HepG2 (cell line): ENCODE results near the gene TTC23L. TPM values are rescaled to one million over a fixed set of nuclear protein-coding genes. Genes with fewer than 3 reads are reported as not detected.

Experiments used
- ATAC-seq: fragments of 200-7000 bp; cut with Tn5 transposase; 3 replicates; pipeline ENCODE4 v1.9.1; 2020; ENCODE audit warnings: mild to moderate bottlenecking, moderate library complexity
- BruUV-seq: library from RNA; stranded (reverse); fragments of 400-500 nt; replicated peaks from 2 replicates; lab custom pipeline; 2021; lab: Mats Ljungman, UMichigan
- CTCF ChIA-PET: fragments of 300-600 bp; formaldehyde crosslinking; extraction: SDS; loops from one replicate; lab custom pipeline; 2021; ENCODE audit warnings: low total read pairs, inconsistent platforms, low intra/inter-chr PET ratio; lab: Yijun Ruan, JAX
- POLR2A ChIA-PET: fragments of 350-600 bp; sonication (Branson Sonifier 250); formaldehyde crosslinking; loops from one replicate; lab custom pipeline; 2020; ENCODE audit warnings: antibody characterized with exemption, inconsistent platforms; lab: Yijun Ruan, JAX
- DNase-seq: peaks from one replicate; pipeline ENCODE4 v3.0.0-alpha.2; 2015; ENCODE audit warnings: low spot score
- FAIRE-seq: peaks from 3 replicates; lab custom pipeline; 2011; peaks lifted over from hg19 to GRCh38; lab: Jason Lieb, UNC
- H2AFZ ChIP-seq: one replicate; pipeline ENCODE4 v1.6.1; 2011; ENCODE audit warnings: low read length, inconsistent platforms
- H3K27ac ChIP-seq: fragments of 300-600 bp; 3 replicates; pipeline ENCODE4 v1.8.0; 2011; ENCODE audit warnings: mixed run types, mild to moderate bottlenecking, mixed read lengths, low read length, inconsistent platforms; ENCODE audit not compliant: insufficient read depth; ENCODE audit errors: extremely low read length
- H3K27me3 ChIP-seq, 2 experiments: fragments of 200-600 bp in 1 of 2; 2 replicates in 1 of 2; 3 replicates in 1 of 2; pipeline versions ENCODE4 v1.6.0 to v1.8.0; 2011; ENCODE audit warnings: low read length in 2 of 2, mild to moderate bottlenecking in 2 of 2, moderate library complexity in 2 of 2, inconsistent platforms in 1 of 2; ENCODE audit not compliant: insufficient read depth in 2 of 2, control insufficient read depth in 1 of 2
- H3K36me3 ChIP-seq, 2 experiments: fragments of 200-600 bp in 1 of 2; replicated peaks in 1 of 2; 2 replicates in 1 of 2; 3 replicates in 1 of 2; pipeline versions ENCODE4 v1.5.1 to v1.8.0; 2011; ENCODE audit warnings: low read length in 2 of 2, inconsistent platforms in 1 of 2; ENCODE audit not compliant: insufficient read depth in 2 of 2, control insufficient read depth in 1 of 2
- H3K4me1 ChIP-seq: 2 replicates; pipeline ENCODE4 v1.5.1; 2012; ENCODE audit warnings: low read length, inconsistent platforms; ENCODE audit not compliant: insufficient read depth
- H3K4me2 ChIP-seq: 2 replicates; pipeline ENCODE4 v1.6.0; 2011; ENCODE audit warnings: low read depth, low read length, inconsistent platforms
- H3K4me3 ChIP-seq, 3 experiments: fragments of 200-600 bp in 1 of 3; sonication (generic), shearing (Covaris generic) in 1 of 3; replicated peaks in 1 of 3; 2 replicates each; pipeline ENCODE4 v1.5.1; 2011 to 2016; ENCODE audit warnings: low read length in 3 of 3, inconsistent platforms in 2 of 3, low read depth in 2 of 3, mild to moderate bottlenecking in 2 of 3, control low read depth in 1 of 3, mixed read lengths in 1 of 3; ENCODE audit not compliant: insufficient read depth in 1 of 3
- H3K79me2 ChIP-seq: one replicate; pipeline ENCODE4 v1.6.1; 2011; ENCODE audit warnings: low read length, inconsistent platforms; ENCODE audit not compliant: insufficient read depth
- H3K9ac ChIP-seq: 2 replicates; pipeline ENCODE4 v1.6.0; 2011; ENCODE audit warnings: mild to moderate bottlenecking, low read depth, low read length, inconsistent platforms; ENCODE audit not compliant: insufficient read depth
- H3K9me3 ChIP-seq: 2 replicates; pipeline ENCODE4 v1.5.1; 2012; ENCODE audit warnings: mild to moderate bottlenecking, low read length
- H4K20me1 ChIP-seq: 2 replicates; pipeline ENCODE4 v1.6.0; 2011; ENCODE audit warnings: inconsistent platforms, mild to moderate bottlenecking, low read length, moderate library complexity; ENCODE audit not compliant: insufficient read depth
- CSRNP2 ChIP-seq: sonication (generic); formaldehyde crosslinking; conservative IDR thresholded peaks from 2 replicates; pipeline ENCODE4 v1.8.0; 2022; ENCODE audit warnings: low read depth, missing genetic modification reagents
- GATA4 ChIP-seq: sonication (generic); IDR thresholded peaks from 2 replicates; pipeline ENCODE4 v1.6.1; 2016; ENCODE audit warnings: antibody characterized with exemption, low read depth, borderline replicate concordance
- IRF1 ChIP-seq: sonication (generic); formaldehyde crosslinking; IDR thresholded peaks from 2 replicates; pipeline ENCODE4 v1.4.0; 2020; ENCODE audit warnings: low read depth, mild to moderate bottlenecking, missing genetic modification reagents
- JARID2 ChIP-seq: sonication (generic); formaldehyde crosslinking; IDR thresholded peaks from 2 replicates; pipeline ENCODE4 v1.8.1; 2023; ENCODE audit warnings: missing genetic modification reagents, inconsistent platforms; ENCODE audit not compliant: insufficient replicate concordance
- NFE2 ChIP-seq: sonication (generic); formaldehyde crosslinking; IDR thresholded peaks from 2 replicates; pipeline ENCODE4 v1.4.0; 2020; ENCODE audit warnings: missing genetic modification reagents
- NR2F2 ChIP-seq: IDR thresholded peaks from 2 replicates; pipeline ENCODE4 v1.6.1; 2012; ENCODE audit warnings: low read depth, inconsistent platforms, borderline replicate concordance
- PHF21A ChIP-seq: sonication (generic); formaldehyde crosslinking; IDR thresholded peaks from 2 replicates; pipeline ENCODE4 v1.5.0; 2020; ENCODE audit warnings: mild to moderate bottlenecking, missing genetic modification reagents
- SMAD3 ChIP-seq: sonication (generic); formaldehyde crosslinking; IDR thresholded peaks from 2 replicates; pipeline ENCODE4 v1.4.0; 2020; ENCODE audit warnings: missing genetic modification reagents
- SP140L ChIP-seq: sonication (generic); formaldehyde crosslinking; IDR thresholded peaks from 2 replicates; pipeline ENCODE4 v1.4.0; 2020; ENCODE audit warnings: missing genetic modification reagents, borderline replicate concordance
- SP5 ChIP-seq: IDR thresholded peaks from 2 replicates; pipeline ENCODE4 v1.6.1; 2016; ENCODE audit warnings: low read depth, borderline replicate concordance
- SPEN ChIP-seq: sonication (generic); formaldehyde crosslinking; IDR thresholded peaks from 2 replicates; pipeline ENCODE4 v1.5.1; 2020; ENCODE audit warnings: low read depth, mild to moderate bottlenecking, missing genetic modification reagents
- THAP7 ChIP-seq: sonication (generic); formaldehyde crosslinking; IDR thresholded peaks from 2 replicates; pipeline ENCODE4 v1.8.1; 2023; ENCODE audit warnings: mild to moderate bottlenecking, missing genetic modification reagents
- ZNF160 ChIP-seq: sonication (generic); formaldehyde crosslinking; IDR thresholded peaks from 2 replicates; pipeline ENCODE4 v1.8.0; 2022; ENCODE audit warnings: mild to moderate bottlenecking, inconsistent platforms, missing genetic modification reagents
- ZNF282 ChIP-seq: fragments of 450-650 bp; IDR thresholded peaks from 2 replicates; pipeline ENCODE4 v1.6.1; 2018; ENCODE audit not compliant: partially characterized antibody
- ZNF629 ChIP-seq: sonication (generic); formaldehyde crosslinking; conservative IDR thresholded peaks from 2 replicates; pipeline ENCODE4 v1.5.0; 2020; ENCODE audit warnings: missing genetic modification reagents
- WGBS: methylation state at CpG from one replicate; pipeline ENCODE4 v1.1.6; 2017; ENCODE audit warnings: low lambda C conversion rate; 5-methylcytosine and 5-hydroxymethylcytosine counted together
- in situ Hi-C: cut with HindIII; loops from 2 replicates; pipeline ENCODE4 v1.10.0; 2017; ENCODE audit warnings: low pct_unique_long_range_greater_than_20kb; ENCODE audit not compliant: extremely low pct_ligation_motif_present
- intact Hi-C: fragments of 100-400 bp; cut with micrococcal nuclease; formaldehyde crosslinking; loops from one replicate; pipeline ENCODE4 v1.10.0; 2022; ENCODE audit not compliant: unreplicated experiment
- polyA plus RNA-seq, 8 experiments: library from polyadenylated mRNA; depleted of rRNA in 3 of 8; stranded (reverse) in 7 of 8; unstranded in 1 of 8; fragments of >200 nt; fragmentation: Illumina TruSeq in 4 of 8; extraction: Trizol in 4 of 8; gene quantifications; 2 replicates each; pipeline versions ENCODE4 v1.2.1 to v1.2.3, GENCODE V29; 2011 to 2016; ENCODE audit warnings: low read depth in 4 of 8, missing spikeins in 1 of 8, mixed read lengths in 1 of 8; ENCODE audit not compliant: insufficient read depth in 1 of 8
- total RNA-seq, 5 experiments: library from RNA; depleted of rRNA; stranded (reverse); fragments of >200 nt; fragmentation: Illumina TruSeq; extraction: Trizol; gene quantifications; 2 replicates each; pipeline ENCODE4 v1.2.3, GENCODE V29; 2016; ENCODE audit warnings: low read depth in 1 of 5

TTC23L gene
- total and polyA plus RNA-seq, 2 of the 13 experiments (the other 11 are each of a cell fraction or from before 2014, with no cell fraction given): 0.37 to 1.4 TPM

- no peak overlapping the region for H2AFZ ChIP-seq
- ChIA-PET CTCF (no interaction called here), POLR2A (no interaction called here)
- 97% methylated on average over 2 of the region's 2 CpGs for WGBS
- FAIRE-seq (no peak), DNase-seq (no peak), ATAC-seq (no peak)
- no peak for TF ChIP-seq ZNF160 (CRISPR knock-in tag)
- no peak for TF ChIP-seq SMAD3 (CRISPR knock-in tag)
- no peak for TF ChIP-seq THAP7 (CRISPR knock-in tag)
- no peak for TF ChIP-seq CSRNP2 (CRISPR knock-in tag)
- no peak for TF ChIP-seq JARID2 (CRISPR knock-in tag)
- TF ChIP-seq ZNF629 (CRISPR knock-in tag): peak; percentile 64
- H3K9ac ChIP-seq: no peak overlapping the region
- H4K20me1 ChIP-seq: no peaks in the 10 kb centered on the region
- no peaks in the 10 kb centered on the region for H3K79me2 ChIP-seq
- no peaks in the 10 kb centered on the region for H3K36me3 ChIP-seq
- intact Hi-C loops (no loop called here), in situ Hi-C loops (no loop called here)
- H3K4me3 ChIP-seq: no peak overlapping the region
- H3K27me3 ChIP-seq: no peaks in the 10 kb centered on the region
- H3K4me1 ChIP-seq: no peaks in the 10 kb centered on the region
- H3K9me3 ChIP-seq: peaks cover 5% of the 10 kb centered on the region; the same call in 1 of the 2 replicates
- no TSS peak for BruUV-seq
- no peak overlapping the region for H3K4me2 ChIP-seq
- H3K27ac ChIP-seq: no peak overlapping the region
These were observed 49.3 kb upstream of the TTC23L start for GRCh38 chr5:34789639-34790038.

GRCh38 chr5:34790069-34790468 is 48.9 kb upstream of the TTC23L start:
- H3K36me3 ChIP-seq: no peaks in the 10 kb centered on the region
- no peaks in the 10 kb centered on the region for H3K4me1 ChIP-seq
- FAIRE-seq: no peak
- no peak overlapping the region for H3K9ac ChIP-seq
- CTCF ChIA-PET: no interaction called here
- DNase-seq: no peak
- peaks cover 5% of the 10 kb centered on the region; the same call in 1 of the 2 replicates for H3K9me3 ChIP-seq
- H3K4me3 ChIP-seq: no peak overlapping the region
- no peaks in the 10 kb centered on the region for H4K20me1 ChIP-seq
- no peaks in the 10 kb centered on the region for H3K79me2 ChIP-seq
- intact Hi-C loops: no loop called here
- H2AFZ ChIP-seq: no peak overlapping the region
- in situ Hi-C loops: no loop called here
- 96% methylated on average over 1 of the region's 1 CpG for WGBS
- H3K27ac ChIP-seq: no peak overlapping the region
- no peak overlapping the region for H3K4me2 ChIP-seq
- H3K27me3 ChIP-seq: no peaks in the 10 kb centered on the region
- POLR2A ChIA-PET: no interaction called here
- no TSS peak for BruUV-seq
- ATAC-seq: no peak
- TF ChIP-seq NR2F2 (no peak), PHF21A (no peak), SP140L (CRISPR knock-in tag) (no peak), GATA4 (no peak), ZNF282 (no peak), SP5 (no peak), SPEN (CRISPR knock-in tag) (no peak), NFE2 (no peak), IRF1 (CRISPR knock-in tag) (no peak)
